Measurements from ENCODE around the gene HOXD10.

The HOXD10 gene

GRCh38 chr2:176105078-176105729, 11.4 kb upstream of the HOXD10 start:
- no peak for DNase-seq (ENCODE audit: low read depth)
- no peak for TF ChIP-seq CTCF (conservative IDR thresholded peaks at IDR 0.05; ENCODE audit: low read depth, low read length)
- no peak overlapping the region for H3K4me3 ChIP-seq (ENCODE audit: low read depth, low read length)

GRCh38 chr2:176105730-176106580, 10.6 kb upstream of the HOXD10 start:
- no peak for DNase-seq (ENCODE audit: low read depth)
- no peak overlapping the region for H3K4me3 ChIP-seq (ENCODE audit: low read depth, low read length)
- no peak for TF ChIP-seq CTCF (conservative IDR thresholded peaks at IDR 0.05; ENCODE audit: low read depth, low read length)

- H3K4me3 ChIP-seq (ENCODE audit: low read depth, low read length): no peak within 1 kb of the TSS
- no peak for DNase-seq (ENCODE audit: low read depth)
- no peak for TF ChIP-seq CTCF (conservative IDR thresholded peaks at IDR 0.05; ENCODE audit: low read depth, low read length)
Observed at GRCh38 chr2:176106581-176107539, 9.7 kb upstream of the HOXD10 start, which contains the start of gene HOXD11. HOXD11 (plus strand) TSS chr2:176107280; CDS start chr2:176107356, 76 bp downstream.

GRCh38 chr2:176107731-176108181, 8.8 kb upstream of the HOXD10 start:
- H3K4me3 ChIP-seq (ENCODE audit: low read depth, low read length): no peak overlapping the region
- no peak for TF ChIP-seq CTCF (conservative IDR thresholded peaks at IDR 0.05; ENCODE audit: low read depth, low read length)
- no peak for DNase-seq (ENCODE audit: low read depth)

- TF ChIP-seq CTCF (conservative IDR thresholded peaks at IDR 0.05; ENCODE audit: low read depth, low read length): no peak
- H3K4me3 ChIP-seq (ENCODE audit: low read depth, low read length): no peak overlapping the region
- DNase-seq (ENCODE audit: low read depth): no peak
Observed at GRCh38 chr2:176109192-176109901, 7.2 kb upstream of the HOXD10 start.

- no peak for TF ChIP-seq CTCF (conservative IDR thresholded peaks at IDR 0.05; ENCODE audit: low read depth, low read length)
- no peak for DNase-seq (ENCODE audit: low read depth)
- no peak overlapping the region for H3K4me3 ChIP-seq (ENCODE audit: low read depth, low read length)
Observed at GRCh38 chr2:176109946-176110345, 6.6 kb upstream of the HOXD10 start.
